HCT116 (cell line): ENCODE measurements around the gene ACTN4. TPM values are rescaled to one million over a fixed set of nuclear protein-coding genes. Genes with fewer than 3 reads are reported as not detected.

ENCODE experiments used
- ATAC-seq: fragments of 200-7000 bp; cut with Tn5 transposase; 2 replicates; pipeline ENCODE4 v1.9.1; 2020; ENCODE audit warnings: mild to moderate bottlenecking, moderate library complexity
- BruUV-seq: library from RNA; stranded (reverse); fragments of 400-500 nt; replicated peaks from 2 replicates; lab custom pipeline; 2021; lab: Mats Ljungman, UMichigan
- CTCF ChIA-PET: fragments of 300-600 bp; sonication (Branson Sonifier 250); formaldehyde crosslinking; loops from one replicate; lab custom pipeline; 2021; ENCODE audit warnings: antibody characterized with exemption; lab: Charles Lee
- POLR2A ChIA-PET: fragments of 300-600, 350-600 bp; sonication (Branson Sonifier 250); formaldehyde crosslinking; loops from one replicate; lab custom pipeline; 2021; ENCODE audit warnings: antibody characterized with exemption; lab: Charles Lee
- RAD21 ChIA-PET, 2 experiments: fragments of 300-600 bp; sonication (Branson Sonifier 250); formaldehyde crosslinking; loops; one replicate each; lab custom pipeline; 2023; ENCODE audit warnings: low total read pairs in 2 of 2; ENCODE audit not compliant: uncharacterized antibody in 2 of 2, unreplicated experiment in 2 of 2, low non-redundant PET in 1 of 2; lab: Charles Lee
- DNase-seq: peaks from one replicate; pipeline ENCODE4 v3.0.0-alpha.2; 2010; ENCODE audit warnings: low read depth, low spot score
- H2AFZ ChIP-seq: fragments of 200-600 bp; shearing (Covaris generic), sonication (generic); 2 replicates; pipeline ENCODE4 v1.6.1; 2017; ENCODE audit warnings: low read depth, mixed run types, mixed read lengths, antibody characterized with exemption, low read length; ENCODE audit not compliant: poor library complexity, severe bottlenecking
- H3K27ac ChIP-seq: 2 replicates; pipeline ENCODE4 v1.5.1; 2012; ENCODE audit warnings: low read depth, low read length
- H3K27me3 ChIP-seq: fragments of 200-600 bp; sonication (generic); 2 replicates; pipeline ENCODE4 v1.6.1; 2016; ENCODE audit warnings: mixed run types, low read length, mixed read lengths; ENCODE audit not compliant: insufficient read depth
- H3K36me3 ChIP-seq, 2 experiments: fragments of 200-500 bp in 1 of 2; fragments of 200-600 bp in 1 of 2; sonication (Bioruptor generic) in 1 of 2; sonication (generic) in 1 of 2; 2 replicates each; pipeline versions ENCODE4 v1.5.1 to v1.6.1; 2014 to 2016; ENCODE audit warnings: low read length in 2 of 2, inconsistent platforms in 1 of 2, mixed read lengths in 1 of 2, mixed run types in 1 of 2; ENCODE audit not compliant: insufficient read depth in 2 of 2, control insufficient read depth in 1 of 2
- H3K4me1 ChIP-seq, 2 experiments: fragments of 200-600 bp in 1 of 2; sonication (generic) in 1 of 2; 2 replicates each; pipeline versions ENCODE4 v1.5.1 to v1.6.1; 2012 to 2017; ENCODE audit warnings: low read length in 2 of 2, inconsistent platforms in 1 of 2, mild to moderate bottlenecking in 1 of 2, mixed read lengths in 1 of 2, mixed run types in 1 of 2, moderate library complexity in 1 of 2; ENCODE audit not compliant: insufficient read depth in 2 of 2, control insufficient read depth in 1 of 2
- H3K4me2 ChIP-seq: fragments of 200-600 bp; sonication (generic); 2 replicates; pipeline ENCODE4 v1.6.1; 2017; ENCODE audit warnings: mixed run types, low read length, mixed read lengths
- H3K4me3 ChIP-seq, 2 experiments: fragments of 200-600 bp in 1 of 2; sonication (generic) in 1 of 2; replicated peaks in 1 of 2; 2 replicates each; pipeline ENCODE4 v1.5.1; 2011 to 2016; ENCODE audit warnings: low read length in 2 of 2, control low read depth in 1 of 2, low read depth in 1 of 2, mild to moderate bottlenecking in 1 of 2, mixed read lengths in 1 of 2, mixed run types in 1 of 2
- H3K79me2 ChIP-seq: fragments of 200-600 bp; sonication (generic); 2 replicates; pipeline ENCODE4 v1.6.1; 2017; ENCODE audit warnings: mild to moderate bottlenecking, mixed run types, low read length, moderate library complexity, mixed read lengths; ENCODE audit not compliant: insufficient read depth
- H3K9ac ChIP-seq: fragments of 200-600 bp; sonication (generic); 2 replicates; pipeline ENCODE4 v1.6.1; 2016; ENCODE audit warnings: low read length, mixed read lengths
- H3K9me2 ChIP-seq: fragments of 200-600 bp; sonication (generic), shearing (Covaris generic); 2 replicates; pipeline ENCODE4 v1.6.1; 2017; ENCODE audit warnings: mixed run types, mild to moderate bottlenecking, moderate library complexity; ENCODE audit not compliant: insufficient read depth
- H3K9me3 ChIP-seq, 2 experiments: fragments of 200-500 bp in 1 of 2; fragments of 200-600 bp in 1 of 2; sonication (Bioruptor generic) in 1 of 2; sonication (generic) in 1 of 2; 2 replicates each; pipeline ENCODE4 v1.6.1; 2014 to 2017; ENCODE audit warnings: low read length in 2 of 2, mixed read lengths in 2 of 2, inconsistent platforms in 1 of 2, low read depth in 1 of 2, mild to moderate bottlenecking in 1 of 2, mixed run types in 1 of 2, moderate library complexity in 1 of 2; ENCODE audit not compliant: control insufficient read depth in 1 of 2, insufficient read depth in 1 of 2
- H4K20me1 ChIP-seq: fragments of 200-600 bp; sonication (generic), shearing (Covaris generic); 2 replicates; pipeline ENCODE4 v1.6.1; 2017; ENCODE audit warnings: mixed run types, mild to moderate bottlenecking, moderate library complexity; ENCODE audit not compliant: insufficient read depth
- EZH2phosphoT487 ChIP-seq: fragments of 200-600 bp; IDR thresholded peaks from 2 replicates; pipeline ENCODE4 v1.6.1; 2018; ENCODE audit warnings: antibody characterized with exemption, borderline replicate concordance
- FOSL1 ChIP-seq: IDR thresholded peaks from 2 replicates; pipeline ENCODE4 v1.6.1; 2012; ENCODE audit warnings: low read depth
- JUND ChIP-seq: IDR thresholded peaks from 2 replicates; pipeline ENCODE4 v1.6.1; 2012
- SIN3A ChIP-seq: IDR thresholded peaks from 2 replicates; pipeline ENCODE4 v1.6.1; 2012; ENCODE audit warnings: low read depth
- SRF ChIP-seq: IDR thresholded peaks from 2 replicates; pipeline ENCODE4 v1.6.1; 2012; ENCODE audit warnings: low read depth
- ZBTB33 ChIP-seq: IDR thresholded peaks from 2 replicates; pipeline ENCODE4 v1.6.1; 2011; ENCODE audit warnings: mild to moderate bottlenecking, low read length, moderate library complexity; ENCODE audit not compliant: insufficient replicate concordance; ENCODE audit errors: extremely low read depth
- intact Hi-C: fragments of 100-400 bp; cut with micrococcal nuclease; formaldehyde crosslinking; loops from 2 replicates; pipeline ENCODE4 v1.10.0; 2022
- total RNA-seq: library from RNA; stranded (reverse); gene quantifications from one replicate; pipeline ENCODE4 v1.2.1, GENCODE V29; 2021; ENCODE audit not compliant: unreplicated experiment

Gene ACTN4
- total RNA-seq, 1 experiment from 2014 or later = 651 TPM

GRCh38 chr19:38617764-38618589 is 29.5 kb upstream of the ACTN4 start, which contains the start of gene MAP4K1:
MAP4K1 (minus strand) TSS chr19:38617953; CDS start chr19:38617895, 58 bp downstream.
- Histone ChIP-seq H3K27me3 (no peaks in the 10 kb centered on the region), H3K79me2 (peaks cover 35% of the 10 kb centered on the region), H3K4me3 (peak within 1 kb of the TSS; percentile 98 to 99), H3K9ac (peak within 1 kb of the TSS; percentile 95), H3K36me3 (peaks cover 15 to 21% of the 10 kb centered on the region in 2 experiments; a peak in 3 of 4 replicates), H4K20me1 (no peaks in the 10 kb centered on the region), H3K4me1 (peaks cover 7 to 24% of the 10 kb centered on the region in 2 experiments), H3K9me3 (no peaks in the 10 kb centered on the region), H3K9me2 (no peaks in the 10 kb centered on the region), H3K4me2 (peak within 1 kb of the TSS; percentile 100), H2AFZ (no peak within 1 kb of the TSS), H3K27ac (peak within 1 kb of the TSS; percentile 76)
- no peak for TF ChIP-seq FOSL1
- TF ChIP-seq JUND = no peak
- no peak for TF ChIP-seq SIN3A
- no peak for TF ChIP-seq SRF
- no peak for TF ChIP-seq EZH2phosphoT487
- TF ChIP-seq ZBTB33 = no peak
- no TSS peak for BruUV-seq
- POLR2A ChIA-PET = interaction anchor here (1.0 to 1.6 kb wide), 8 partner anchors 9 to 215 kb away, joined by 4 to 8 read pairs (median 4); partner anchors contain the start of genes ACTN4 and FAM98C
- RAD21 ChIA-PET = interaction anchor here in 1 of 2 experiments (0.6 kb wide), 1 partner anchor 474 kb away, joined by 4 read pairs; no protein-coding TSS in a partner anchor
- CTCF ChIA-PET = interaction anchor here (1.2 to 2.3 kb wide), 4 partner anchors 16 to 215 kb away, joined by 4 to 21 read pairs (median 6); partner anchors contain the start of gene FAM98C
- DNase-seq (no peak), ATAC-seq (peak; percentile 5; the same call in 1 of the 2 replicates)
- intact Hi-C loops = no loop called here
